GM12864 (cell line): Measurements from ENCODE around the gene UAP1L1.
A peak's percentile ranks its signal among the peaks of the same experiment; 100 is the strongest.

Source experiments
- DNase-seq: peaks from one replicate; pipeline ENCODE4 v3.0.0-alpha.2; 2011; ENCODE audit warnings: low read depth
- H3K4me3 ChIP-seq: 2 replicates; pipeline ENCODE4 v1.5.1; 2011; ENCODE audit warnings: mild to moderate bottlenecking, low read depth, low read length, control low read depth
- CTCF ChIP-seq: IDR thresholded peaks from 2 replicates; pipeline ENCODE4 v1.5.1; 2011; ENCODE audit warnings: low read depth, mild to moderate bottlenecking, moderate library complexity, low read length, control low read depth, inconsistent platforms; ENCODE audit errors: missing control alignments

Gene UAP1L1

DNA sequence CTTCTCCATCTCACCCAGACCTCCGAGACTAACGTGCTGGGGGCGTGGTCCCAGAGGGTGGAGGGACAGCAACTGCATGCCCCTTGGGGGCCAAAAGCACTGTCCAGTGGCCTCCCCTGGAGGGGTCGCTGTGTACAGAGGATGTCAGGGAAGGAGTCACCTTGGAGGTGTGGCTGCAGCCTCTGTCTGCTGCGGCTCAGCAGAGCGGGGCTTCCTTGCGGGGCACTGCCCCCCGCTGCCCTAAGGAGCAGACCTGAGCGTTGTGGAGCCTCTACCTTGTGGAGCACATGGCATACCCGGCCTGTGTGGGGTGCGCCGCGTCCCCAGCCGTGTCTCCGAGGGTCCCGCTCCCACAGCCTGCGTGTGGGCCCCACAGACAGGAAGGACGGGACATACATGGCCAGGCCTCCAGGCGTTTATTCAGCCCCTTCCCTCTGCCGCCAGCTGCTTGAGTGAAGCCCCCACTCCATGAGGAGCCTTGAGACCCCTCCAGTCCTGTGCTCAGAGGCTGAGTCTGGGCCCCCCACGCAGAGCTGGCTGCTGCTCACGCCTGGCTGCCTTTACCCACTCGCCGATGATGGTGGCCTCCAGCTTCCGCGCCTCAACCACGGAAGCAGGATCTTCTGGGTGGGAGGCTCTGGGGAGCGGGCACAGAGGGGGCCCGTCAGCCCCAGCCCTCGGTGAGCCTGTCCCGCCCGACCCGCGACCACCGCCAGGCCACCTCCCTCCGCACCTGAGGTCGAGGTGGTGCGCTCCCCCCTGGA is 33.0 kb downstream of the UAP1L1 start:
- no peak for TF ChIP-seq CTCF
- H3K4me3 ChIP-seq = no peak overlapping the region
- no peak for DNase-seq

GRCh38 chr9:137110911-137111787 is 33.8 kb downstream of the UAP1L1 start:
- no peak for DNase-seq
- no peak for TF ChIP-seq CTCF
- no peak overlapping the region for H3K4me3 ChIP-seq

- no peak for TF ChIP-seq CTCF
- no peak overlapping the region for H3K4me3 ChIP-seq
- no peak for DNase-seq
These were observed 34.7 kb downstream of the UAP1L1 start for GRCh38 chr9:137111788-137112563.

DNA sequence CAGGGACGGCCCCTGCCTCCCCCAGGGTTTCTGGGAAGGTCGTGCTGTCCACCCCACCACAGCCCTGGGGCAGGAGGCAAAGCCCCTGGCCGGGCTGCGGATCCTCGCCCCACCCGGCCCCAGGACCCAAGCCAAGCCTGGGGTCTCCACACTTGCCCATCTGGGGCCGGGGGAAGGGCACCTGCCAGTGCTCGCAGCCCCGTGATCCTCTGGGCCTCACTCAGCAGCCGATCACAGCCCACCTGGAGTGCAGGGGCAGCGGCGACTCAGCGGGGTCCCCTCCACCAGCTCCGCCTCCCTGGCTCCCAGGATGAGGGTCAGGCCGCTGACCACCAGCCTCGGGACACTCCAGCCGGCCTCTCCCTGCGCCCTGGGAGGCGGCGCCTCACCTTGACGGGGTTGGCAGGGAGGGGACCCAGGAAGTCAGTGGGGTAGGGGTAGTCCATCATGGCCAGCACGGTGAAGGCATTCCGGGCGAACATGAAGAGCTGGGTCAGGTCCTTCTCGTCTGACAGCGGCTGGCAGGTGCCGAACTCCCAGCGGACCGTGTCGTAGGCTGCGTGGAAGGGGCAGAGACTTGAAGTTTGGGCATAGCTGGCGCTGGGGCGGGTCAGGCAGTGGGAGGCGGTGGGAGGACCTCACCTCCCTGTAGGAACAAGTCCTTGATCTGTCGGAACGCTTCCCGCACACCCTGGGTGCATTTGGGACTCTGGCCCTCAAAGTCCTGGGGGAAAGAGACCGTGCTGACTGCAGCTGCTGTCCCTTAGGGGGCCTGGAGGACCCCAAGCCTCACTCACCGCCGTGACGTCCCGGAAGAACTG is 35.5 kb downstream of the UAP1L1 start:
- no peak for DNase-seq
- no peak for TF ChIP-seq CTCF
- peak overlapping the region; percentile 51 for H3K4me3 ChIP-seq

DNA sequence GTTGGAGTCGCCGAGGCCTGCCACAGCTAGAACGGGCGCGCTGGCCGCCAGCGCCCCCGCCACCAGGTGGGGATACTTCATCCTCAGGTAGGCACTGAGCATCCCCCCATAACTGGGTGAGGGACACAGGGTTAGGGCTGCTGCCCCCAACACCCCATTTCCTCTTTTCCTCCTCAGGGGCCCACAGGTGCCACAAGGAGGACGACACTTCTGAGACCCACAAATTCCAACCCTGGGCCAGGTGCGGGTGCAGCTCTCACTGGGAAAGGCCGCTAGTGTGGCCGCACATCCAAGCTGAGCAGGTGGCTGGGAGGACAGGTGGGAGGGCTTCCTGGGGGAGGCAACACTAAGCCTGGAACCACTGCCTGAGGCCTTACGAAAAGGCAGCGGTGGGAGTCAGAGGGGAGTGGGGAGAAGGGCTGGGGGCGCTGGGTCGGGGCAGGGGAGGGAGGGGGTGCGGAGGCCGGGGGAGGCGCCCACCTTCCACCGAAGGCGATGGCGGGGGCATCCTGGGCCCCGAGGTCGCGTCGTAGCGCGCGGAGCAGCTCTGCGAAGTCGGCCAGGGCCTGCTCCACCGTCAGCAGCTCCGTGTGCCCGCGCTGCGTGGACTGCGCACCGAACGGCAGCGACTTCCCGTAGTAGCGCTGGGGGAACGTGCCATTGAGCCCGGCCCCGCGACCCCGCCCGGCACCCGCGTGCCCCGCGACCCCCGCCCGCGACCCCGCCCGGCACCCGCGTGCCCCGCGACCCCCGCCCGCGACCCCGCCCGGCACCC is 36.3 kb downstream of the UAP1L1 start:
- no peak for DNase-seq
- TF ChIP-seq CTCF = no peak
- H3K4me3 ChIP-seq = peak overlapping the region; percentile 51
